Central memory CD4-positive, alpha-beta T cell (primary cell): Measurements from ENCODE around the gene CCNB3.

Experiments
- DNase-seq: peaks from one replicate; pipeline ENCODE4 v3.0.0; 2022

CCNB3 gene

GRCh38 chrX:50343917-50344316 is 139.4 kb downstream of the CCNB3 start:
- DNase-seq, result no peak

GRCh38 chrX:50372966-50373365 is 168.4 kb downstream of the CCNB3 start:
- DNase-seq, result no peak

- DNase-seq, result no peak
Measured at GRCh38 chrX:50375481-50376267, 171.1 kb downstream of the CCNB3 start.

- no peak for DNase-seq
Measured at GRCh38 chrX:50381729-50382415, 177.3 kb downstream of the CCNB3 start.

GRCh38 chrX:50386520-50386919 is 182.0 kb downstream of the CCNB3 start:
- DNase-seq, result no peak

GRCh38 chrX:50393902-50394301 is 189.3 kb downstream of the CCNB3 start:
- DNase-seq, result no peak
